ENCODE results near the gene OSBPL3. TPM values are rescaled to one million over a fixed set of nuclear protein-coding genes. Genes with fewer than 3 reads are reported as not detected.

The OSBPL3 gene
- total RNA-seq, 1 experiment from 2014 or later = 9.2 TPM

DNA sequence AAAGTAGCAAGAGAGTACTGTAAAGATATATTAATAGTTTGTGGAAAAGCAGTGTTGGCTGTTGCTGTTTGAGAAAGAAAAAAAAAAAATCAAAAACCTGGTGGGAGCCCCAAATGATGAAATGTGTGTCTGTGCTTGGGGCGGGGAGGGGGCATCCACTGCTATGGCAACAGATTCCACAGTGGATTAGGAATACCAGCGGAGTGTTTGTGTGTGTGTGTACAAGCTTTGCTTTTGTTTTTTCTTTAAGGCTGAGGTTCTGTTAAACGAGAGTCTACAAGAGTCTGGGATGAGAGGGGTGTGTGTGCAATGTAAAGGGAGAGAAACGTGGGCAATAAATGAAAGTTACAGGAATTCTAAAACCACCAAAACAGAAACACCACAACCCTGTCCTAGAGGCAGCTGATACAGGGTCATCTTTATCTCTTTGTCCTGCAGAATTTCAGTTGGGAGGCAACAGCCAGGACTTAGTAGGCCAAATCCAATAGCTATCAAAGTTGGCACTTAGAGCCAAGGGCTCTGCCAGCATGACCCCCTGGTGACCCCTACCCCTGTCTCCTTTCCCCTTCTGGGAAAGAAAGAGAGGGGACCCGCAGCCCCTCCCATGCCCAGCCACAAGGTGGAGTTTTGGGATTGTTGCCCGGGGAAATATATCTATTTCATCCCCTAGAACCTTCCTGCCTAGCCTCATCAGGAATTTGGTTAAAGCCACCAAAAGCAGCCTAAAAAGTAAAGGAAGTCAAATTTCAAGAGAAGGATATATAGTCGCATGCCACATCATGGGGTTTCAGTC is 85.4 kb downstream of the OSBPL3 start:
- intact Hi-C loops (cut with micrococcal nuclease; ENCODE audit: unreplicated experiment) (no loop called here), in situ Hi-C loops (cut with HindIII; ENCODE audit: low pct_unique_long_range_greater_than_20kb, low sequenced_read_pairs) (no loop called here)
- TF ChIP-seq, protein P1, sequence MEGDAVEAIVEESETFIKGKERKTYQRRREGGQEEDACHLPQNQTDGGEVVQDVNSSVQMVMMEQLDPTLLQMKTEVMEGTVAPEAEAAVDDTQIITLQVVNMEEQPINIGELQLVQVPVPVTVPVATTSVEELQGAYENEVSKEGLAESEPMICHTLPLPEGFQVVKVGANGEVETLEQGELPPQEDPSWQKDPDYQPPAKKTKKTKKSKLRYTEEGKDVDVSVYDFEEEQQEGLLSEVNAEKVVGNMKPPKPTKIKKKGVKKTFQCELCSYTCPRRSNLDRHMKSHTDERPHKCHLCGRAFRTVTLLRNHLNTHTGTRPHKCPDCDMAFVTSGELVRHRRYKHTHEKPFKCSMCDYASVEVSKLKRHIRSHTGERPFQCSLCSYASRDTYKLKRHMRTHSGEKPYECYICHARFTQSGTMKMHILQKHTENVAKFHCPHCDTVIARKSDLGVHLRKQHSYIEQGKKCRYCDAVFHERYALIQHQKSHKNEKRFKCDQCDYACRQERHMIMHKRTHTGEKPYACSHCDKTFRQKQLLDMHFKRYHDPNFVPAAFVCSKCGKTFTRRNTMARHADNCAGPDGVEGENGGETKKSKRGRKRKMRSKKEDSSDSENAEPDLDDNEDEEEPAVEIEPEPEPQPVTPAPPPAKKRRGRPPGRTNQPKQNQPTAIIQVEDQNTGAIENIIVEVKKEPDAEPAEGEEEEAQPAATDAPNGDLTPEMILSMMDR (IDR thresholded peaks at IDR 0.05) = peak; percentile 57
- TF ChIP-seq POLR2AphosphoS5 (IDR thresholded peaks at IDR 0.05; ENCODE audit: low read depth, low read length) = no peak
- ATAC-seq (no peak), DNase-seq (ENCODE audit: low read depth, low spot score) (no peak)
- Histone ChIP-seq H3K27ac (ENCODE audit: low read length) (no peak overlapping the region), H3K27me3 (ENCODE audit: control insufficient read depth, insufficient read depth, low read length) (no peaks in the 10 kb centered on the region), H3K4me3 (ENCODE audit: low read depth in 2 of 2, low read length in 2 of 2) (no peak overlapping the region), H3K9me3 (ENCODE audit: control insufficient read depth, insufficient read depth, low read depth, low read length) (no peaks in the 10 kb centered on the region), H3K4me1 (ENCODE audit: control insufficient read depth, insufficient read depth, low read length) (no peaks in the 10 kb centered on the region), H3K36me3 (ENCODE audit: control insufficient read depth, insufficient read depth, low read length) (no peaks in the 10 kb centered on the region)
- ChIA-PET POLR2A (interaction anchor here (0.6 kb wide), 1 partner anchor 14 kb away, joined by 3 read pairs; no protein-coding TSS in a partner anchor), CTCF (no interaction called here)
- BruUV-seq (replicated peaks) = no TSS peak

DNA sequence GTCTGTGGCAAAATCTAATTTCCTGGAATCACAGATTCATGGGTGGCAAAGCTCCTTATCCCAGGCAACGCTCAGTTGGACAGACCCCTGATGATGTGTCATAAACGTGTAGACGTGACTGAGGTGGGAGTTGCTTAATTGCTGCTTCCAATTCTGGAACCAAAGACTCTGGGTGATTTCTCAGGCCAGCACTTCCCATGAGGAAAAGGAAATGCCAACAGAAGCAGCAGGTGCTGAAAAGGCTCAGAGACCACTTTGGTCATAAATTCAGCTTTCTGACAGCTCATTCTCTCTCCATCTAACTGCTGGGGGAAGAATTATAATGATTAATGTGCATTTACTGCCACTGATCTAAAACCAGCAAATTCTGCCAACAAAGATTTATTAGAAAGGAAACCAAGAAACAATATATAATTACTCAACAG is 88.7 kb downstream of the OSBPL3 start:
- Histone ChIP-seq H3K27ac (ENCODE audit: low read length) (no peak overlapping the region), H3K9me3 (ENCODE audit: control insufficient read depth, insufficient read depth, low read depth, low read length) (no peaks in the 10 kb centered on the region), H3K36me3 (ENCODE audit: control insufficient read depth, insufficient read depth, low read length) (no peaks in the 10 kb centered on the region), H3K27me3 (ENCODE audit: control insufficient read depth, insufficient read depth, low read length) (no peaks in the 10 kb centered on the region), H3K4me3 (ENCODE audit: low read depth in 2 of 2, low read length in 2 of 2) (no peak overlapping the region), H3K4me1 (ENCODE audit: control insufficient read depth, insufficient read depth, low read length) (no peaks in the 10 kb centered on the region)
- ChIA-PET CTCF (no interaction called here), POLR2A (no interaction called here)
- intact Hi-C loops (cut with micrococcal nuclease; ENCODE audit: unreplicated experiment) (no loop called here), in situ Hi-C loops (cut with HindIII; ENCODE audit: low pct_unique_long_range_greater_than_20kb, low sequenced_read_pairs) (no loop called here)
- TF ChIP-seq POLR2AphosphoS5 (IDR thresholded peaks at IDR 0.05; ENCODE audit: low read depth, low read length) (no peak), SIN3A (IDR thresholded peaks at IDR 0.05; ENCODE audit: borderline replicate concordance, insufficient read depth, low read depth, low read length) (no peak), TCF7L2 (IDR thresholded peaks at IDR 0.05; ENCODE audit: low read depth, low read length) (no peak)
- TF ChIP-seq, protein P1 (IDR thresholded peaks at IDR 0.05) = no peak
- TSS peak; percentile 63 for BruUV-seq (replicated peaks)
- DNase-seq (ENCODE audit: low read depth, low spot score) = no peak
- ATAC-seq = no peak

DNA sequence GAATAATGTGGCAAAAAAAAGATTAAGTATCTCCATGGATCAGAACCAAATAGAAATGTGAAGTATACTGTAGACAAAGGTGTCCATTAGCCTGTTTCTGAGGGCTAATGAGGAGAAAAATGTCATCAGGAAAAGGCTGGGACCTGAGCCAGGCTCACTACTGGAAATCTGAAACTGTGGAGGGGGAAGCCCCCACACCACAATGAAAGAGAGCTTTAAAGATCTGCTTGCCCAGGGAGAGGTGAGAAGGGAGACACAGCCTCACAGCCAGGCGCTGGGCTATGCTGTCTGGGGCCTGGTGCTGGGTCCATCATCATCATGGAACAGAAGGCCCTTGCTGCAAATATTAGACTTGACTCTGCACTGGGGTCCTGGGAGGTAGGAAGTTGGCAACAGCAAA is 90.4 kb downstream of the OSBPL3 start:
- Histone ChIP-seq H3K4me1 (ENCODE audit: control insufficient read depth, insufficient read depth, low read length) (no peaks in the 10 kb centered on the region), H3K27me3 (ENCODE audit: control insufficient read depth, insufficient read depth, low read length) (no peaks in the 10 kb centered on the region), H3K36me3 (ENCODE audit: control insufficient read depth, insufficient read depth, low read length) (no peaks in the 10 kb centered on the region), H3K27ac (ENCODE audit: low read length) (no peak overlapping the region), H3K9me3 (ENCODE audit: control insufficient read depth, insufficient read depth, low read depth, low read length) (no peaks in the 10 kb centered on the region), H3K4me3 (ENCODE audit: low read depth in 2 of 2, low read length in 2 of 2) (no peak overlapping the region)
- TF ChIP-seq, protein P2, sequence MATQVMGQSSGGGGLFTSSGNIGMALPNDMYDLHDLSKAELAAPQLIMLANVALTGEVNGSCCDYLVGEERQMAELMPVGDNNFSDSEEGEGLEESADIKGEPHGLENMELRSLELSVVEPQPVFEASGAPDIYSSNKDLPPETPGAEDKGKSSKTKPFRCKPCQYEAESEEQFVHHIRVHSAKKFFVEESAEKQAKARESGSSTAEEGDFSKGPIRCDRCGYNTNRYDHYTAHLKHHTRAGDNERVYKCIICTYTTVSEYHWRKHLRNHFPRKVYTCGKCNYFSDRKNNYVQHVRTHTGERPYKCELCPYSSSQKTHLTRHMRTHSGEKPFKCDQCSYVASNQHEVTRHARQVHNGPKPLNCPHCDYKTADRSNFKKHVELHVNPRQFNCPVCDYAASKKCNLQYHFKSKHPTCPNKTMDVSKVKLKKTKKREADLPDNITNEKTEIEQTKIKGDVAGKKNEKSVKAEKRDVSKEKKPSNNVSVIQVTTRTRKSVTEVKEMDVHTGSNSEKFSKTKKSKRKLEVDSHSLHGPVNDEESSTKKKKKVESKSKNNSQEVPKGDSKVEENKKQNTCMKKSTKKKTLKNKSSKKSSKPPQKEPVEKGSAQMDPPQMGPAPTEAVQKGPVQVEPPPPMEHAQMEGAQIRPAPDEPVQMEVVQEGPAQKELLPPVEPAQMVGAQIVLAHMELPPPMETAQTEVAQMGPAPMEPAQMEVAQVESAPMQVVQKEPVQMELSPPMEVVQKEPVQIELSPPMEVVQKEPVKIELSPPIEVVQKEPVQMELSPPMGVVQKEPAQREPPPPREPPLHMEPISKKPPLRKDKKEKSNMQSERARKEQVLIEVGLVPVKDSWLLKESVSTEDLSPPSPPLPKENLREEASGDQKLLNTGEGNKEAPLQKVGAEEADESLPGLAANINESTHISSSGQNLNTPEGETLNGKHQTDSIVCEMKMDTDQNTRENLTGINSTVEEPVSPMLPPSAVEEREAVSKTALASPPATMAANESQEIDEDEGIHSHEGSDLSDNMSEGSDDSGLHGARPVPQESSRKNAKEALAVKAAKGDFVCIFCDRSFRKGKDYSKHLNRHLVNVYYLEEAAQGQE (IDR thresholded peaks at IDR 0.05; ENCODE audit: insufficient read depth in 1 of 2, low read depth in 2 of 2, low read length in 1 of 2) = no peak
- no peak for TF ChIP-seq TCF7L2 (IDR thresholded peaks at IDR 0.05; ENCODE audit: low read depth, low read length)
- no peak for TF ChIP-seq POLR2AphosphoS5 (IDR thresholded peaks at IDR 0.05; ENCODE audit: low read depth, low read length)
- TF ChIP-seq SIN3A (IDR thresholded peaks at IDR 0.05; ENCODE audit: borderline replicate concordance, insufficient read depth, low read depth, low read length) = no peak
- TF ChIP-seq, protein P1 (IDR thresholded peaks at IDR 0.05) = no peak
- intact Hi-C loops (cut with micrococcal nuclease; ENCODE audit: unreplicated experiment) (no loop called here), in situ Hi-C loops (cut with HindIII; ENCODE audit: low pct_unique_long_range_greater_than_20kb, low sequenced_read_pairs) (no loop called here)
- no TSS peak for BruUV-seq (replicated peaks)
- no peak for ATAC-seq
- POLR2A ChIA-PET = no interaction called here
- no peak for DNase-seq (ENCODE audit: low read depth, low spot score)
- CTCF ChIA-PET = no interaction called here

Measured in Panc1 (cell line).